GM21825 (cell line): ENCODE data around the gene LRIT3.
"Not testable (repeated sequence)": the region's sequence is repeated elsewhere in the genome, so short reads cannot be mapped to it uniquely, and the experiment has no call there.

Experiments
- ATAC-seq: cut with Tn5 transposase; IDR thresholded peaks from one replicate; pipeline ENCODE4 v1.9.1; 2021; ENCODE audit warnings: mild to moderate bottlenecking, moderate library complexity; ENCODE audit not compliant: unreplicated experiment

Gene LRIT3

DNA sequence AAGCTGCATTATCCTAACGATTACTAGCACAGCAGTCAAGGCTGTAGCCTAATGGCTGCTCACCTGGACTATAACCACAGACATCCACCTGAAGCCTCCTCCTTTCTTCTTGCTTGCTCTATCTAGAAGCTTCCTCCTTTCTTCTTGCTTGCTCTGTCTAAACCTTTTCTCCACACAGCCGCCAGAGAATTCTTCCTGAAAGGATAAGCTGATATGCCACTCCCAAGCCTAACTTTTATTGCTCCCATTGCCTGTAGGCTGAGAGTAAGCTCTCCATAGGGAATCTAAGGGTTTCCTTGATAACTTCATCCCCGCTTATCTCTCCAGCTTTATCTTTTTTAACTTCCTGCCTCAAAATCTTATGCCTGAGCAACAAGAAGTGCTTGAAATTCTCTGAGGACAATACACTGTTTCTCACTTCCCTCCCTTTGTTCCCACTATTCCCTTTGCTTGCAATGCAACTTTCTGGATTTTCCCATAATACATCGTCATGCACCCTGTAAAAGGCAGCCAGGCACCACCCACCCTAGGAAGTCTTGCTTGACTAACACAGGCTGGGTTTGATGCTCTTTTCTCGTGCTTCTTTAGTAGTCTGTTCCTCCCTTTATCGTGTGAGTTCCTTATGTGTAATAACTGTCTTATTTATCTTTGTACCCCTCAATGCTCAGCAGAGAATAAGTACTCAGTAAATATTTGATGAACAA lies 1.4 kb upstream of the LRIT3 start:
- ATAC-seq: no peak

DNA sequence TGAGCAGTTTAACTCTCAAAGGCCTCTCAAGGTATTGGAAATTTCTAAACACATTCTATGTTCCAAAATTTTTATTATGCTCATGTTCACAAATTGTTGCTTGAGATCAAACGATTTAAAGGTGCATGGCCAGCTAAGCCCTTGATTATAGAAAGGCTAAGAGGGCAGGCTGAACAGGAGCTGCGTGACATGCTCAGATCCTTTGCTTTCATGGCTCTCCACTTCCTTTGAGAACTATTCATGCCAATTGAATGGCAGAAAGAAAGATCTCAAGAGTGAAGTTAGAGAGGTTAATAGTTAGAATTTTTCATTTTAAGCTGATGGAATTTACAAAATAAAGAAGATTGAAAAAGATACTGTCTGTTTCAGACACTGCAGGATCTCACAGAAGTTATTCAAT lies 594 bp downstream of the LRIT3 start:
- no peak for ATAC-seq

DNA sequence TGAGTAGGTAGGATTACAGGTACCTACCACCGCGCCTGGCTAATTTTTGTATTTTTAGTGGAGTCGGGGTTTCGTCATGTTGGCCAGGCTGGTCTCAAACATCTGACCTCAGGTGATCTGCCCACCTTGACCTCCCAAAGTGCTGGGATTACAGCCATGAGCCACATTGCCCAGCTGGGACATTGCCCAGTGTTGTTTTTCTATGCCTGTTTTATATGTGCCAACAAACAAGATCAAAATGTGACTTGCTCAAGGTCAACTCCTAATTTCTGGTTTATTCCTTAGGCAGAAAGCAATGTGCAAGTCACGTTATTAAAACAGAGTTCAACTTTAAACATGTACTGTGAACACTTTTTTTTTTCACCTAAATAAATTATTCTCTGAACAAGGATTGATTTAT lies 2.7 kb downstream of the LRIT3 start:
- ATAC-seq: no peak

DNA sequence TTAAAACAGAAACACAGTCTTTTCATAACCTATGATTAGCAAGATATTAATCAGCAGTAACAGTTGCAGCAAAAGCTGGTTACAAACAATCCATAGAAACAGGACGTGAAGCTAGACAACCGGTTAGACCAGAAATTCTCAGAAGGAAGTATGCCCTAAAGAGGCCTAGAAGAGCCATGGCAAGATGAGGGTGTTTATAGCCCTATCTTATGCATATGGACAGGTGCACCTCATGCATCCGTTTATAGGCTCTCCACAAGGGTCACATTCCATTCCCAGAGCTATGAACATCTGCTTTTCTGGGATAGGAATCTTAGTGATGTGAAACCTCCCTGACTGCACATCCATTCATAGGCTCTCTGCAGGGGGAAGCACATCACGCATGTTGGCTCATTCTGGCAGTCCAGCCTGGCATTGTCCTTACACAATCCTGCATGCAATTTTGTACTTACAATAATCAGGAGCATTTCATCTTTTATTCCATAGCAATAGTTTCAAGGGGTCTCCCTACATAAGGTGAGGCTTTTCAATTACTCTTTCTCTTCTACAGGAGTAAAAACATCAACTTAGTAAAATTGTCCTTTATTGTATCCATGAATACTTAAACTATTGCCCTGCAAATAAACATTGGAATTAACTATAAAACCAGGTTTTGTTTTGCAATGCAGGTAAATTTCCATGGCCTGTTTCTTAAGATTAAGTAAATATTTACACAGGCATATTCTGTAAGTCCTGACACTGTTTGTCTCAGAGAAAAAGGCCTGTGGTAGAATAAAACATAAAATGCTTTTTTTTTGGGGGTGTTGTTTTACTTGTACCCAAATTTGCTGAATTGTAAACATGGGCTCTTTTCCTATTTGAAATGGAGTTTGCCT lies 11.8 kb downstream of the LRIT3 start:
- not testable (repeated sequence) for ATAC-seq

DNA sequence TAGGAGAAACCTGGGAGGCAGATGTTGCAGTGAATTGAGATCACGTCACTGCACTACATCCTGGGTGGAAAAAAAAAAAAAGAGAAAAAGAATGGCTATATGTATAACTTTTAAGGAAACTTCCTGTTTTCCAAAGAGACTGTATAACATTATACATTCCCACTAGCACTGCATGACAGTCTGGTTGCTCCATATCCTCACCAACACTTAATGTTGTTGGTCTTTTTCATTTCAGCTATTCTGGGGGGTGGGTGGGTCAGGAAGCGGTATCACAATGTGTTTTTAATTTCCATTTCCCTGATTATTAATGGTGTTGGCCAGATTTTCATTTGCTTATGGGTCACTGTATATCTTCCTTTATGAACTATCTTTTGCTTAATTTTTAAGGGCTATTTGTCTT lies 13.4 kb downstream of the LRIT3 start:
- ATAC-seq: no peak

DNA sequence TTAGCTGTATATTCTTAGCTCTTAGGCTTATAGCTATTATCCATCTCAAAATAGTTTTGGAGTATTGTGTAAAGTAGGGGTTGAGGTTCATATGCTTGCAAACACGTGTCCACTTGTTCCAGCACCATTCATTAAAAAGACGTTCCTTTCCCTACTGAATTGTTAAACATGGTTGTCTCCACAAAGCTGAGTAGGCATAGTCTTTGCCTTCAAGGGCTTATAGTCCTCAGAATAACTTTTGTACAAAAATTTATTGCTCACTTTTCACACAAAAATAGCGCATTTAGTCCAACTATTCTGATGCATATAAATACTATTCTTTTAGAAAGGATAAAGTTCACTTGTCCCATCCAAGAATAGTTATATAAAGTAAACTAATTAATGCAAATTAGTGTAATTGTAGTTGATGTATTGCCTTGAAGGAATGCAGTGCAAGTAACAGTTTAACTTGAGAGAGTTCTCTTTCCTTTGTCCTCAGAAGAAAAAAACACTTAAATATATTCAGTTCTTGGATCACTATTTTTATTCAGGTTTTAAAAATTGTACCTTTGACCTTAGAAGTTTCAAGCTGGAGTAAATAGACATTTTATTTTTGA lies 14.1 kb downstream of the LRIT3 start:
- ATAC-seq: no peak

DNA sequence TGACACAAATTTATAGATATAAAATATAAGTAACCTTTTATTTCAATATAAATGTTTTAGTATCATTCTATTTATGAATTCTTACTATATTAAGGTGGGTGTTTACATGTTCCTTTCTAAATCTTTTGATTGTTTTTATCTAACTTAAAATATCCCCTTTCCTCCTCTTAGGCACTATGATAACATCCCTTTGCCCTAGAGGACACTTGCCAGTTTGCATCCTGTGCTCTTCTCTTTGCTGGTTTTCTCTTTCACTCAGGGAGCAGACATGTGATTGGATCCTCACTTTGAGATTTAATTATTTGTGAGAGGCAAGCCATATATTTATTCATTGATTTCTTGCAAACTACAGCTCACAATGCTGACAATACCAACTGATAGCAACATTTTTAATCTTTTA lies 16.2 kb downstream of the LRIT3 start:
- ATAC-seq: no peak

DNA sequence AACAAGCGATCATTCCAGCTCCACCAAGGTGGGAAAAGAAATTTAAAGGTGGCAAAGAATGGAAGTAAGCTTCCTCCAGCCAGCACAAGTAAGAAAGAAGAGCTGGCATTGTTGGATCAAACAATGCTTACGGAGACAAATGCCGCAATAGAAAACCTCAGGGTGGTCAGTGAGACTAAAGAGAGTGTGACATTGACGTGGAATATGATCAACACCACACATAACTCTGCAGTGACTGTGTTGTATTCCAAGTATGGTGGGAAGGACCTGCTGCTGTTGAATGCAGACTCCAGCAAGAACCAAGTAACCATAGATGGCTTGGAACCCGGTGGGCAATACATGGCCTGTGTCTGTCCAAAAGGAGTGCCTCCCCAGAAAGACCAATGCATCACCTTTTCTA lies 22.2 kb downstream of the LRIT3 start:
- ATAC-seq: no peak

DNA sequence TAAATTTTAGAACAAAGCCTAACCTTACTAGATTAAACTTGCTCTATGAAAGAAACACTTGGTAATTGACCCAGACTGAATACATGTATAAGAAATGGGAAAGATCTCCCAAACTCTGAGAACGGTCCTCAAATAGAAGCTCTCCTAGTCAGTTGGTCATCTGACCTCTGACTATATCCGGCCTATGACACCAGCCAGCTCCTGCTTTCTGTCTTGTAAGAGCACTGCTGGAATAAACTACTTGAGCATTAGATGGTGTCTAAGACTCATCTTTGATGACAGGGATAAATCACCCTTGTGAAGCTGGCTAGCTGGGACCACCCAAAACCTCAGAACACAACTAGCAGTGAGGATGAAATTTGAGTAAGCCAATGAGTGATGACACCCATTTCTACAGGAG lies 24.2 kb downstream of the LRIT3 start:
- no peak for ATAC-seq

DNA sequence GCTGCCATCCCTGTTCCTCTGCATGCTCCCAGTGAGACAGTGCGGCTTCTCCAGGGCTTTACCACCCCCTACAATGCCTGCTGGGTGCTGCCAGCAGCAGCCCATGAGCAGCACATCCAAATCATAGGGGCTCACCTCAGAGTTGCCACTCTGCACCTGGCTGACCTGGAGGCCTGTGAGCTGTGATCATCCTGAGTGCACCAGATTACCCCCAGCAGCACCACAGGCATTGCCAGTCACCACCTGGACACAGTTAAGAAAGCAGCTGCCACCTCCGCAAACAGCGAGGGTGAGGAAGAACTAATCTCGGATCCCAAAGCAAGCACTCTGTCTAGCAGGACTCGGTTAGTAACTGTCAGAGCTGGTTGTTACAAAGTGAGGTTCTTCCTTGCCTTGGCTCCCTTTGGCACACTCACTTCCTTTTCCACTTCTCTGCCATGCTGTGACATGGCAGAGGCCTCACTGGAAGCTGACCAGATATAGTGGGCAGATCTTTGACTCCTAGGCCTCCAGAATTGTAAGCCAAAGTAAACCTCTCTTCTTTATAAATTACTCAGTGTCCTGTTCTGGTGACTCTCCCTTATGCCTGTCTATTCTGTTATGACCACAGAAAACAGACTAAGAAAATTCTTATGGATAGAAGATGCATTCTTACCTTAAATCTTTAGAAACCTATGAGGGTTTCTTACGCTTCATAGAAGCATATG lies 25.2 kb downstream of the LRIT3 start:
- no peak for ATAC-seq

DNA sequence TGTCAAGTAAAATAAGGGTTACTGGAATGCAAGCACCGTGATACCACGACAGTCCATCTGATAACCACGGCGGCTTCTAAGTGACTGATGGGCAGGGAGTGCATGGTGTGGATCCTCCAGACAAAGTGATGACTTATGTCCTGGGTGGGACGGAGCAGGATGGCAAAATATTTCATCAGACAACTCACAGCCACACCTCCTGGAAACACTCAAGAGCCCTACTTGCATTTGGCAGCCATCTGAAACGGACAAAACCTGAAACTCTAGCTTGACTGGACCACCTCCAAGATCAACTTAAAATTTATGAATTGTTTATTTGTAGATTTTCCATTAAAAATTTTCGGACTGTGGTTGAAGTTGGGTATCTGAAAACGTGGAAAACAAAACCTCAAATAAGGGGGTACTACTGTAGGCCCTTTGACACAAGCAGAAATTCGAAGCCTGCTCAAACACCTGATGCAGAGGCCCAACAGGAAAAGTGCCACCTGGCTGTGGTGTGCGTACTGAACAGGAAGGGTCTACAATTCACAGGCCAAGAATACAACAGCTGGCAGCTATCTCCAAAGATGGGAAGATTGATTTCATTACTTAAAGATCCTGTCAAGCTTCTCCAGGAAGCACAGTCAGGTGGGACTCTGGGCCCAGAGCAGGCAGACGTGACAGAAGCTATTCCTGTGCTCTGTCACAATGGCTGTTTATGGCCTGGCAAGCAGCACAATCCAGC lies 26.0 kb downstream of the LRIT3 start:
- ATAC-seq: no peak

DNA sequence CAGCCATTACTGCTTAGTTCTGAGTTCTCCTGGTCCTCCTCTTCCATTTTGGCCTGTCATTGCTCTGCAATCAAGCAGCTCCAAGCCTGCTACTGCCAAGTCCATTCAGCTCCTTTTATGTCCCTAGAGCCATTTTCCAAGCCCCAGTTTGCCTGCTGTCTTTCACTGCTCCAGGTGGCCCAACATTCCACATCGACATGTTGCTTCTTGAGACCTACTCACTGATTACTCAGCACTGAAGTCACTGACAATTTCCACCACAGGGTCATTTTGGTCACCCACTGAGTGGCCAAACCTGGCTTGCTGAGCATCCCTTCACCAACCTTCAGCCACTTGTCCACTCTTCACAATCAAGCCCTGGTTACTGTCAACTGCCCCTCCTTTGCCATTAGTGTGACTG lies 27.2 kb downstream of the LRIT3 start:
- no peak for ATAC-seq

DNA sequence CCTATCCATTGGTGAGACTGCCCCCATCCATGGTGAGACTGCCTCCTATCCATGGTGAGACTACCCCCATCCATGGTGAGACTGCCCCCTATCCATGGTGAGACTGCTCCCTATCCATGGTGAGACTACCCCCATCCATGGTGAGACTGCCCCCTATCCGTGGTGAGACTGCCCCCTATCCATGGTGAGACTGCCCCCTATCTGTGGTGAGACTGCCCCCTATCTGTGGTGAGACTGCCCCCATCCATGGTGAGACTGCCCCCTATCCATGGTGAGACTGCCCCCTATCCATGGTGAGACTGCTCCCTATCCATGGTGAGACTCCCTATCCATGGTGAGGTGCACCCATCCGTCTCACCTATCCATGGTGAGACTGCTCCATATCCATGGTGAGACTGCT lies 27.6 kb downstream of the LRIT3 start:
- ATAC-seq: not testable (repeated sequence)

DNA sequence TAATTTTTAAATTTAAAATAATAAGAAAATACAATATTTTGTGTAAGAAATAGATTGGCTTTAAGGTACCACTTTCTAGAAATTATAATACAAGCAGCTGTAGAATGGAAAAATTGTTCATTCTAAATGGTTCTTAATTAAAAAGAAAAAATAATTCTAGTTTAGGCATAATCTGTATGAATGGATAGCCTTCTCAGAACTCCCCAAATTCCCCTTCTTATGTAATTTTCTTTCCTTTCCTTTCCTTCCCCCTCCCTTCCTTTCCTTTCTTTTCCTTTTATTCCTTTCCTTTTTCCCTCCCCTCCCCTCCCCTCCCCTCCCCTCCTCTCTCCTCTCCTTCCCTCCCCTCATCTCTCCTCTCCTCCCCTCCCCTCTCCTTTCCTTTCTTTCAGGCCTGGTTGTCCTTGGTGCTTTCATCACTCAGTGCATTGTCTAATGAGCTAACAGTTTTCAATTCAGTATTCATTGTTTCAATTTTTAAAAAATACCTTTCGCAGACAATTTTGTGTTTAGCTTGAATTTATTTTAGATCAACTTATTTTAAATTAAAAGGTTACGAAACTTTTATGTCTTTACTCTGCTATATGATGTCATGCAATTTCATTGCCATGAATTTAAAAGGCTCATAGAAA lies 28.8 kb downstream of the LRIT3 start:
- no peak for ATAC-seq

DNA sequence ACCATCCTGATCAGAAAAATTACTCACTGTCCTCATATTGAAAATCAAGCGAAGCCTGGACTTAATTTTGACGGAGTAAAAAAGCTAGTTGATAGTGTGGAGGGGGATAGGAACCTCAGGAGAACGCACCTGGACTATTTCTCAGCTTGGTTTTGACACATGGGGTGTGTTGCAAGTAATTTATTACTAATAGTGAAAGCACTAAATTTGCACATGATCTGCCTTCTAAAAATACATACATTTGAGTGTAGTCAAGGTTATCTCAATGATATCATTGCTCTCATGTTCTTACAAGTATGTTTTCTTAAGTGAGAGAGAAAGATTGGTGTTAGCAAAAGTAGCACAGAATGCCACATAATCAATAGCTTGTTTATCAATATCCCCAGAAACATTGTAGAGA lies 29.5 kb downstream of the LRIT3 start:
- no peak for ATAC-seq

DNA sequence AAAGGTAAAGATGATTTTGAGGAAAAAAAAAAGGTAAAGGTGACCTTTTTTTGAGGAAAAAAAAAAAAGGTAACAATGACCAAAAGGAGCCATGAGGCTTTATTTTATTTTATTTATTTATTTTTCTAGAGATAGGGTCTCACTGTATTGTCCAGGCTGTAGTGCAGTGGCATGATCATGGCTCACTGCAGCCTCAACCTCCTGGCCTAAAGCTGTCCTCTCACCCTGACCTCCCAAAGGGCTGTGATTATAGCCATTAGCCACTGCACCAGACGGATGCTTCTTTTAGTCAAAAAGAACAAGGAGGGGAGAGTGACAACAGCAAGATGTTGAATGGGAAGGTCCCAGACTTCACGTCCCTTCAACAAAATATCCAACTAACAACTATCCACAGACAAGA lies 30.4 kb downstream of the LRIT3 start:
- no peak for ATAC-seq

DNA sequence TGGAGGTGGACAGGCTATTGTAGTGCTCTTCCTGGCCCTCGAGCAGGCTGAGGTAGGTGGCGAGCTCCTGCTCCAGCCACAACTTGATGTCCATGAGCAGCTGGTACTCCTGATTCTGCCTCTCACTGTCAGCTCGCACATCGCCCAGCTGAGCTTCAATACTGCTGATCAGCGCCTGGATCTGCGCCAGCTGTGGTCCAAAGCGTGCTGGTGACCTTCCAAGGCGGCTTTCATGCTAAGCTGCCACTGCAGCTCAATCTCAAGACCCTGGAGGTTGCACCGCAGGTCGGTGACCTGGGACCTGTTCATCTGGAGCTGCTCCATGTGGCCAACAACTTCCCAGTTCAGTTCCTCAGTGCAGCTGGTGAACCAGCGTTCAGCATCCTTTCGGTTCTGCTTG lies 31.2 kb downstream of the LRIT3 start:
- ATAC-seq: no peak

DNA sequence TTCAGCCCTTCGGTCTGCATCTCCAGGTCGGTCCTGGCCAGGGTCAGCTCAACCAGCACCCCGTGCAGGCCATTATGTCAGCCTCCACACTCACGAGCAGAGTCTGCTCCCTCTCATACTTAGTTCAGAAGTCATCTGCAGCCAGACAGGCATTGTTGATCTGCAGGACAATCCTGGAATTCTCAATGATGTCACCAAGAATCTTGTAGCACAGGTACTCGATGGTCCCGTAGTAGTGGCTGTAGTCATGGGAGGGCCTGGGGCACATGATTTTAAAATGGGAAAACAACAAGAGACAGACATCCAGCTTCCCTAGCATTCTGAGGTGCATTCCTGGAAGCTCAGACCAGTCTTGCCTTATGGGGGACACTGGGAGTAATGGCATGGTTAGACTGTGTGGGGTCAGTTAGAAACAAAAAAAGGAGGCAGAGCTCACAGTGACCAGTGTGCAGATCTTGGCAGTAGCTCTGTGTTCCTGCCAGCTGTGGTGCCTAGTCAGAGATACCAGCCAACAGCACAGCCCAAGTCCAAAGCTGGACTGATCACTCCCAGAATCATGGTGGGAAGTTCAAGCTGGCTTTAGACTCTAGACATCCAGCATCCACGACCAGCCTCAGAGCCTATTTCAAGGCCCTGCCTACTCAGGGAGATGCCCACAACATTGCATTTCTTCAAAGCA lies 31.9 kb downstream of the LRIT3 start:
- ATAC-seq: no peak

DNA sequence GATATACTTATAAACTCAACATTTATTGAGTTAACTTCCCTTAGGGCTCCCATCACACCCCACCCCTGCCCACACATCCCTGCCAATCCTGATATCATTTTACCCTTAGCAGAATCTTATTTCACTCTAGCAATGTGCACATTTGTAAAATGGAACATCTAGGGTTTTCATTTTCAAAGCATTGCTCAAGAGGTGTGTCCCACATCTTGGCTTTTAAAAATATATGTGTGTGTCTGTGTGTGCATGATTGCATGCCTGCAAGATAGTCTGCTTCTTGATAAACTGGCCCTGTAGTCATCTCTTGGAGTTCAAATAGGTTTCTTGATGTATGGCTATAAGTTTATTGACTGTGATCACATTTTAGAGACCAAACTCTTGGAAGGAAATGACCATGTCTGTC lies 38.4 kb downstream of the LRIT3 start:
- no peak for ATAC-seq

DNA sequence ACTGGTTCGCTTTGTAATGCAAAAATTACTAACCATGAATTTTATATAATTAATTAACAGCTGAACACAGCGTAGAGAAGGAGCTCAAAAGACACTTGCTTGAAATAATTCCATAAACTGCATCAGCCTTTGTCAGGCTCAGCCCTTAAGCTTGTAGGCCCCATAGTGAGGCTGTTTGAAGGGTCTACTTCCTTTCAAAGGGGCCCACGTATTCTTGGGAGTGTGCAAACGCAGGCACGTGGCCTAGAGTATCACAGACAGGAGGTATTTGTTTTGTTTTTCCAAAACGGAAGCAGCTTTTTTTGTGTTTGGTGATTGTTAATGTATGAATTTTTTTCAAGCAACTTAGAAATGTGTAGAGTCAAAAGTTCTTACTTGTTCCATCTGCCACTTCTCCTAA lies 39.2 kb downstream of the LRIT3 start:
- no peak for ATAC-seq
